Heart left ventricle (tissue), 13 donors: Measurements from ENCODE around the gene PLPP6.

Experiments used
- POLR2A ChIP-seq, 2 donors: fragments of 450-650 bp; IDR thresholded peaks; one replicate each; pipeline ENCODE4 v1.6.1; 2017; ENCODE audit warnings: antibody characterized with exemption in 2 of 2, mild to moderate bottlenecking in 2 of 2, moderate library complexity in 2 of 2
- TF ChIP-seq, protein P1 (sequence below), 12 donors: fragments of 200-600 bp; sonication (generic) in 4 of 12; IDR thresholded peaks; one replicate each; pipeline versions ENCODE4 v1.5.0 to v1.8.0; 2018 to 2022; ENCODE audit warnings: antibody characterized with exemption in 12 of 12, mild to moderate bottlenecking in 5 of 12
- donor health status: ischemic (EF 13 %, LVEDD 7.1; RV severe dilation, severe dysfunction).
- donor health status: DM: no; HTN: yes; CAD: no.
- donor health status: DM: no; HTN: no; CAD: no.
- donor health status: ischemic (EF 25% LVEDD 6.9; RV normal size, moderate dysfunction).
- donor health status: ischemic (EF 25% LVEDD 5.7; RV mildly dilated, moderate dysfunction).
- donor health status: ischemic (EF 35%, LVEDD 5.7; RV mildly dilated, moderate dysfunction).
- donor health status: nonischemic (EF 11% LVEDD 7.7; RV severe dilation, severe dysfunction).
- donor health status: DM: yes; HTN: yes; CAD: no.
- donor health status: PGD.
- donor health status: ischemic (EF 29% LVEDD 5.4; RV normal size, mild dysfunction).
- donor health status: nonischemic (EF 23%, LVEDD 6.1; RV moderate dilation, normal function).

DNA sequence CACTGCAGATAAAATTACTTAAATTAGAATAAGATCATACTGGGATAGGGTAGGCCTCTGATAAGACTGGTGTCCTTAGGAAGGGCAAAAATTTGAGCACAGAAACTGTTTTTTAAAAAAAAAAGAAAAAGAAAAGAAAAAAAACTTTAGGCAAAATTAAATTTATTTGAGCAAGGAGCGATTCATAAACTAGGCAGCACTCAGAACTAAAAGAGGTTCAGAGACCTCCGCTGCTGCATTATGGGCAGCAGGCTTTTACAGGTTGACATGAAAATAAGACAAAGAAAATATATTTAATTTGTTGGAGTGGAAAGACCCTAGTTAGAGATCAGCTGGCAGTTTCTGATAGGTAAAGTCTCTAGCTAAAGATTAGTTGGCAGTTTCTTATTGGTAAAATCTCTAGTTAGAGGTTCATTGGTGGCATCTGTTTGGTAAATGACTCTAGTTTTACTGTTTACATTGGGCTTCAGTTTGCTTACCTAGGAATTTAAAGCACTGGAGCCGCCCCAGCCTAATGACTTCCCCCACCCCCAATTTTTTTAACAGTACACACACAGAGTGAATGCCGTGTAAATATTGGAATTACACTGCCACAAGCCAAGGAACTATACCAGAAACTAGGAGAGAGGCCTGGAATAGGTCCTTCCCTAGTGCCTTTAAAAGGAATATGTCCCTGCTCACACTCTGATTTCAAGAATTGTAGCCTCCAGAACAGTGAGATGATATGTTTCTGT is 4.5 kb upstream of the PLPP6 start:
- no peak for TF ChIP-seq POLR2A (IDR thresholded peaks at IDR 0.05)
- TF ChIP-seq, protein P1, sequence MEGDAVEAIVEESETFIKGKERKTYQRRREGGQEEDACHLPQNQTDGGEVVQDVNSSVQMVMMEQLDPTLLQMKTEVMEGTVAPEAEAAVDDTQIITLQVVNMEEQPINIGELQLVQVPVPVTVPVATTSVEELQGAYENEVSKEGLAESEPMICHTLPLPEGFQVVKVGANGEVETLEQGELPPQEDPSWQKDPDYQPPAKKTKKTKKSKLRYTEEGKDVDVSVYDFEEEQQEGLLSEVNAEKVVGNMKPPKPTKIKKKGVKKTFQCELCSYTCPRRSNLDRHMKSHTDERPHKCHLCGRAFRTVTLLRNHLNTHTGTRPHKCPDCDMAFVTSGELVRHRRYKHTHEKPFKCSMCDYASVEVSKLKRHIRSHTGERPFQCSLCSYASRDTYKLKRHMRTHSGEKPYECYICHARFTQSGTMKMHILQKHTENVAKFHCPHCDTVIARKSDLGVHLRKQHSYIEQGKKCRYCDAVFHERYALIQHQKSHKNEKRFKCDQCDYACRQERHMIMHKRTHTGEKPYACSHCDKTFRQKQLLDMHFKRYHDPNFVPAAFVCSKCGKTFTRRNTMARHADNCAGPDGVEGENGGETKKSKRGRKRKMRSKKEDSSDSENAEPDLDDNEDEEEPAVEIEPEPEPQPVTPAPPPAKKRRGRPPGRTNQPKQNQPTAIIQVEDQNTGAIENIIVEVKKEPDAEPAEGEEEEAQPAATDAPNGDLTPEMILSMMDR (IDR thresholded peaks at IDR 0.05), result no peak
